ENCODE data around the gene SBK3.

DNA sequence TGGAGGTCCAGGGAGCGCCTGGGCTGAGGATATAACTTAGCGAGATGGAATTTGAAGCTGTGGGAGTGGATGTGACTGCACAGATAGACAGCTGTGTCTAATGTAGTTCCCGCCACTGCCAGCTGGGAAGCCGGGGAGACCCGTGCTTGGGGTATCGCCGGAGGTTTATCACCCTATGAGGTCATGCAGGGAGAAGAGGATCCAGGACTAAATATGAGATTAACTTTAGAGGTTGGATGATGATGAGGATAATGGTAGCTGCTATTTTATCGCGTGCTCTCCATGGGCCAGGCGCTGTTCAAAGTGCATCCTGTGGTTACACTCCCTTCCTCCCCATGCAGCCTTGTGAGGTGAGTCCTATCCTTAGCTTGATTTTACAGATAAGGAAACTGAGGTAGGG is 37.2 kb downstream of the SBK3 start:
- TF ChIP-seq, protein P1, sequence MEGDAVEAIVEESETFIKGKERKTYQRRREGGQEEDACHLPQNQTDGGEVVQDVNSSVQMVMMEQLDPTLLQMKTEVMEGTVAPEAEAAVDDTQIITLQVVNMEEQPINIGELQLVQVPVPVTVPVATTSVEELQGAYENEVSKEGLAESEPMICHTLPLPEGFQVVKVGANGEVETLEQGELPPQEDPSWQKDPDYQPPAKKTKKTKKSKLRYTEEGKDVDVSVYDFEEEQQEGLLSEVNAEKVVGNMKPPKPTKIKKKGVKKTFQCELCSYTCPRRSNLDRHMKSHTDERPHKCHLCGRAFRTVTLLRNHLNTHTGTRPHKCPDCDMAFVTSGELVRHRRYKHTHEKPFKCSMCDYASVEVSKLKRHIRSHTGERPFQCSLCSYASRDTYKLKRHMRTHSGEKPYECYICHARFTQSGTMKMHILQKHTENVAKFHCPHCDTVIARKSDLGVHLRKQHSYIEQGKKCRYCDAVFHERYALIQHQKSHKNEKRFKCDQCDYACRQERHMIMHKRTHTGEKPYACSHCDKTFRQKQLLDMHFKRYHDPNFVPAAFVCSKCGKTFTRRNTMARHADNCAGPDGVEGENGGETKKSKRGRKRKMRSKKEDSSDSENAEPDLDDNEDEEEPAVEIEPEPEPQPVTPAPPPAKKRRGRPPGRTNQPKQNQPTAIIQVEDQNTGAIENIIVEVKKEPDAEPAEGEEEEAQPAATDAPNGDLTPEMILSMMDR (IDR thresholded peaks at IDR 0.05), result no peak
- TF ChIP-seq EZH2phosphoT487 (IDR thresholded peaks at IDR 0.05), result no peak

All from neural progenitor cell (in vitro differentiated cells).